Measurements from ENCODE around the gene ATIC.

GRCh38 chr2:215357660-215358059, 45.8 kb downstream of the ATIC start:
- TF ChIP-seq CTCF (IDR thresholded peaks at IDR 0.05) (no peak), POLR2A (IDR thresholded peaks at IDR 0.05) (no peak), EP300 (IDR thresholded peaks at IDR 0.05; ENCODE audit: low read depth) (no peak)
